HEK293 (cell line): ENCODE measurements around the gene FBXO42.

Source experiments
- BCL11A ChIP-seq: fragments of 450-650 bp; formaldehyde crosslinking; IDR thresholded peaks from 2 replicates; pipeline ENCODE4 v1.5.1; 2016; ENCODE audit warnings: low read depth, missing biosample characterization, missing genetic modification characterization
- FEZF1 ChIP-seq: fragments of 450-650 bp; formaldehyde crosslinking; IDR thresholded peaks from 2 replicates; pipeline ENCODE4 v1.5.1; 2016; ENCODE audit warnings: missing biosample characterization, missing genetic modification characterization
- HOXA7 ChIP-seq: sonication (generic); formaldehyde crosslinking; IDR thresholded peaks from 2 replicates; pipeline ENCODE4 v1.8.1; 2022; ENCODE audit warnings: missing genetic modification reagents, borderline replicate concordance
- KLF8 ChIP-seq: fragments of 450-650 bp; formaldehyde crosslinking; IDR thresholded peaks from 2 replicates; pipeline ENCODE4 v1.5.1; 2016; ENCODE audit warnings: missing biosample characterization, missing genetic modification characterization
- MYNN ChIP-seq: fragments of 450-650 bp; formaldehyde crosslinking; IDR thresholded peaks from 2 replicates; pipeline ENCODE4 v1.5.1; 2016; ENCODE audit warnings: missing biosample characterization, missing genetic modification characterization, borderline replicate concordance
- REST ChIP-seq: fragments of 450-650 bp; formaldehyde crosslinking; IDR thresholded peaks from 2 replicates; pipeline ENCODE4 v1.5.1; 2016; ENCODE audit warnings: missing biosample characterization, missing genetic modification characterization
- SP3 ChIP-seq: fragments of 450-650 bp; formaldehyde crosslinking; IDR thresholded peaks from 2 replicates; pipeline ENCODE4 v1.5.1; 2016; ENCODE audit warnings: missing biosample characterization, missing genetic modification characterization
- ZFP3 ChIP-seq: fragments of 450-650 bp; formaldehyde crosslinking; IDR thresholded peaks from 2 replicates; pipeline ENCODE4 v1.5.1; 2016; ENCODE audit warnings: low read depth, missing biosample characterization, missing genetic modification characterization
- ZNF221 ChIP-seq: fragments of 450-650 bp; formaldehyde crosslinking; IDR thresholded peaks from 2 replicates; pipeline ENCODE4 v1.5.1; 2017; ENCODE audit warnings: missing biosample characterization, missing genetic modification characterization, borderline replicate concordance
- ZNF23 ChIP-seq: fragments of 450-650 bp; formaldehyde crosslinking; IDR thresholded peaks from 2 replicates; pipeline ENCODE4 v1.5.1; 2016; ENCODE audit warnings: missing biosample characterization, missing genetic modification characterization, borderline replicate concordance
- ZNF266 ChIP-seq: fragments of 450-650 bp; formaldehyde crosslinking; IDR thresholded peaks from 2 replicates; pipeline ENCODE4 v1.5.1; 2016; ENCODE audit warnings: missing biosample characterization, missing genetic modification characterization, low read depth
- ZNF324 ChIP-seq: fragments of 450-650 bp; formaldehyde crosslinking; IDR thresholded peaks from 2 replicates; pipeline ENCODE4 v1.5.1; 2016; ENCODE audit warnings: missing biosample characterization, missing genetic modification characterization
- ZNF335 ChIP-seq: fragments of 450-650 bp; formaldehyde crosslinking; conservative IDR thresholded peaks from 2 replicates; pipeline ENCODE4 v1.5.1; 2016; ENCODE audit warnings: missing biosample characterization, missing genetic modification characterization
- ZNF366 ChIP-seq: fragments of 450-650 bp; formaldehyde crosslinking; conservative IDR thresholded peaks from 2 replicates; pipeline ENCODE4 v1.5.1; 2016; ENCODE audit warnings: missing biosample characterization, missing genetic modification characterization
- ZNF433 ChIP-seq: fragments of 450-650 bp; formaldehyde crosslinking; IDR thresholded peaks from 2 replicates; pipeline ENCODE4 v1.5.1; 2016; ENCODE audit warnings: missing biosample characterization, missing genetic modification characterization, low read depth
- ZNF449 ChIP-seq: fragments of 450-650 bp; formaldehyde crosslinking; IDR thresholded peaks from 2 replicates; pipeline ENCODE4 v1.5.1; 2017; ENCODE audit warnings: missing biosample characterization, mild to moderate bottlenecking, missing genetic modification characterization, moderate library complexity
- ZNF514 ChIP-seq: fragments of 450-650 bp; formaldehyde crosslinking; IDR thresholded peaks from 2 replicates; pipeline ENCODE4 v1.5.1; 2016; ENCODE audit warnings: missing biosample characterization, missing genetic modification characterization
- ZNF518A ChIP-seq: fragments of 450-650 bp; formaldehyde crosslinking; conservative IDR thresholded peaks from 2 replicates; pipeline ENCODE4 v1.5.1; 2016; ENCODE audit warnings: low read depth, missing biosample characterization, missing genetic modification characterization
- ZNF549 ChIP-seq: fragments of 450-650 bp; IDR thresholded peaks from 2 replicates; pipeline ENCODE4 v1.5.1; 2018; ENCODE audit warnings: missing biosample characterization, missing genetic modification characterization, mild to moderate bottlenecking, inconsistent platforms, moderate library complexity
- ZNF558 ChIP-seq: fragments of 450-650 bp; formaldehyde crosslinking; IDR thresholded peaks from 2 replicates; pipeline ENCODE4 v1.5.1; 2016; ENCODE audit warnings: missing biosample characterization, missing genetic modification characterization
- ZNF692 ChIP-seq: fragments of 450-650 bp; formaldehyde crosslinking; IDR thresholded peaks from 2 replicates; pipeline ENCODE4 v1.5.1; 2016; ENCODE audit warnings: missing biosample characterization, missing genetic modification characterization
- ZNF701 ChIP-seq: fragments of 450-650 bp; formaldehyde crosslinking; IDR thresholded peaks from 2 replicates; pipeline ENCODE4 v1.5.1; 2016; ENCODE audit warnings: missing biosample characterization, missing genetic modification characterization
- ZNF777 ChIP-seq: fragments of 450-650 bp; formaldehyde crosslinking; IDR thresholded peaks from 2 replicates; pipeline ENCODE4 v1.5.1; 2017; ENCODE audit warnings: missing biosample characterization, missing genetic modification characterization, borderline replicate concordance
- ZXDB ChIP-seq: fragments of 450-650 bp; formaldehyde crosslinking; IDR thresholded peaks from 2 replicates; pipeline ENCODE4 v1.5.1; 2016; ENCODE audit warnings: missing biosample characterization, missing genetic modification characterization
- TF ChIP-seq, protein P1 (sequence below): fragments of 450-650 bp; formaldehyde crosslinking; IDR thresholded peaks from 2 replicates; pipeline ENCODE4 v1.5.1; 2016; ENCODE audit warnings: missing biosample characterization, missing genetic modification characterization
- TF ChIP-seq, protein P2 (sequence below): fragments of 450-650 bp; IDR thresholded peaks from 2 replicates; pipeline ENCODE4 v1.5.1; 2018; ENCODE audit warnings: missing biosample characterization, missing genetic modification characterization

Gene FBXO42

GRCh38 chr1:16249596-16250241, 102.6 kb downstream of the FBXO42 start (continued):
- TF ChIP-seq ZNF433 (tag by site-specific recombination) (no peak), ZNF549 (tag by site-specific recombination) (no peak), ZNF366 (tag by site-specific recombination) (peak; percentile 32), REST (tag by site-specific recombination) (no peak), ZNF324 (tag by site-specific recombination) (peak; percentile 59; the same call in 1 of the 2 replicates), ZNF701 (tag by site-specific recombination) (no peak), ZNF777 (tag by site-specific recombination) (no peak), KLF8 (tag by site-specific recombination) (no peak), ZNF266 (tag by site-specific recombination) (no peak), BCL11A (tag by site-specific recombination) (no peak), ZNF23 (tag by site-specific recombination) (no peak), ZNF514 (tag by site-specific recombination) (no peak), FEZF1 (tag by site-specific recombination) (peak; percentile 15; the same call in 1 of the 2 replicates), ZXDB (tag by site-specific recombination) (no peak), SP3 (tag by site-specific recombination) (no peak), ZNF449 (tag by site-specific recombination) (no peak), ZNF558 (tag by site-specific recombination) (no peak), ZNF221 (no peak), ZFP3 (tag by site-specific recombination) (no peak), MYNN (tag by site-specific recombination) (no peak), ZNF335 (tag by site-specific recombination) (0 out of 2 replicates have a peak, but pooled peaks have one; percentile 7), HOXA7 (CRISPR knock-in tag) (no peak), ZNF518A (tag by site-specific recombination) (no peak), ZNF692 (tag by site-specific recombination) (no peak)
- TF ChIP-seq, protein P1, sequence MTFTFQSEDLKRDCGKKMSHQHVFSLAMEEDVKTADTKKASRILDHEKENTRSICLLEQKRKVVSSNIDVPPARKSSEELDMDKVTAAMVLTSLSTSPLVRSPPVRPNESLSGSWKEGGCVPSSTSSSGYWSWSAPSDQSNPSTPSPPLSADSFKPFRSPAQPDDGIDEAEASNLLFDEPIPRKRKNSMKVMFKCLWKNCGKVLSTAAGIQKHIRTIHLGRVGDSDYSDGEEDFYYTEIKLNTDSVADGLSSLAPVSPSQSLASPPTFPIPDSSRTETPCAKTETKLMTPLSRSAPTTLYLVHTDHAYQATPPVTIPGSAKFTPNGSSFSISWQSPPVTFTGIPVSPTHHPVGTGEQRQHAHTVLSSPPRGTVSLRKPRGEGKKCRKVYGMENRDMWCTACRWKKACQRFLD (tag by site-specific recombination) = no peak
- TF ChIP-seq, protein P2, sequence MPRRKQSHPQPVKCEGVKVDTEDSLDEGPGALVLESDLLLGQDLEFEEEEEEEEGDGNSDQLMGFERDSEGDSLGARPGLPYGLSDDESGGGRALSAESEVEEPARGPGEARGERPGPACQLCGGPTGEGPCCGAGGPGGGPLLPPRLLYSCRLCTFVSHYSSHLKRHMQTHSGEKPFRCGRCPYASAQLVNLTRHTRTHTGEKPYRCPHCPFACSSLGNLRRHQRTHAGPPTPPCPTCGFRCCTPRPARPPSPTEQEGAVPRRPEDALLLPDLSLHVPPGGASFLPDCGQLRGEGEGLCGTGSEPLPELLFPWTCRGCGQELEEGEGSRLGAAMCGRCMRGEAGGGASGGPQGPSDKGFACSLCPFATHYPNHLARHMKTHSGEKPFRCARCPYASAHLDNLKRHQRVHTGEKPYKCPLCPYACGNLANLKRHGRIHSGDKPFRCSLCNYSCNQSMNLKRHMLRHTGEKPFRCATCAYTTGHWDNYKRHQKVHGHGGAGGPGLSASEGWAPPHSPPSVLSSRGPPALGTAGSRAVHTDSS = 0 out of 2 replicates have a peak, but pooled peaks have one; percentile 21
